ENCODE measurements around the gene PASK.

PASK gene

DNA sequence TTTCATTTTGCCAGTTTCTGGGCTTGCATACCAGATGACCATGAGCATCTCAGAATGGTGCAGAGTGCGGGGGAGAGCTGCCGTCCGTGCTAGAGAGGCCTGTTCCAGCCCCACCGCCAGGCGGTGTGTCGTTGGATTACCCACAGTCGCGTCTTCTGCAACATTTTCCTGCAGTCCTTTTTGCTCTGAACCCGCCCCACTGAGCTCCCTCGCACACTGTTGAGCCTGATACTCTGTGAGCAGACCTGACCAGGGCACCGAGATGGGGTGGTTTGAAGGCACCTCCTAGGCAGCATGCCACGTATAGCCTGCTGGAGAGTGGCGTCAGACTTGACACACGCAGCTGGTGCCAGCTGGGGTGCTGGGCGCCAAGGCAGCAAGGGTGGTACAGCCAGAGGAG, 19.1 kb upstream of the PASK start:
- no peak overlapping the region for H3K4me3 ChIP-seq (ENCODE audit: severe bottlenecking)
- no peak for ATAC-seq (ENCODE audit: low read depth)
- H3K36me3 ChIP-seq (ENCODE audit: low read depth), result peaks cover 45% of the 10 kb centered on the region

DNA sequence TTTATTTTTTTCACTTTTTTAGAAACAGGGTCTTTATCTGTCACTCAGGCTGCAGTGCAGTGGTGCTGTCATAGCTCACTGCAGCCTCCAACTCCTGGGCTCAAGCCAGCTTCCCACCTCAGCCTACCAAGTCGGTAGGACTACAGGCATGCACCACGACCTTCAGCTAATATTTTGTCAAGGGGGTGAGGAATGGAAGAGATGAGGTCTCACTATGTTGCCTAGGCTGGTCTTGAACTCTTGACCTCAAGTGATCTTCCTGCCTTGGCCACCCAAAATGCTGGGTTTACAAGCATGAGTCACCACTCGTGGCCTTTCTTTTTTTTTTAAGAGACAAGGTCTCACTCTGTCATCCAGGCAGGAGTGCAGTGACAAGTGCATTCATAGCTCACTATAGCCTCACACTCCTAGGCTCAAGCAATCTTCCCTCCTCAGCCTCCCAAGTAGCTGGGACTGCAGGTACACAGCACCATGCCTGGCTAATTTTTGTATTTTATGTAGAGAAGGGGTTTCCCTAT, 14.4 kb upstream of the PASK start:
- no peak for ATAC-seq (ENCODE audit: low read depth)

More for the DNA sequence above, 19.1 kb upstream of the PASK start:
- Histone ChIP-seq H3K27ac (ENCODE audit: poor library complexity, severe bottlenecking) (no peak overlapping the region), H3K4me1 (ENCODE audit: insufficient read depth, poor library complexity, severe bottlenecking) (no peaks in the 10 kb centered on the region), H3K9me3 (ENCODE audit: severe bottlenecking) (peaks cover 2% of the 10 kb centered on the region), H3K27me3 (ENCODE audit: insufficient read depth, poor library complexity, severe bottlenecking) (no peaks in the 10 kb centered on the region)
- no peak for DNase-seq (ENCODE audit: low spot score)
- TF ChIP-seq, protein P1, sequence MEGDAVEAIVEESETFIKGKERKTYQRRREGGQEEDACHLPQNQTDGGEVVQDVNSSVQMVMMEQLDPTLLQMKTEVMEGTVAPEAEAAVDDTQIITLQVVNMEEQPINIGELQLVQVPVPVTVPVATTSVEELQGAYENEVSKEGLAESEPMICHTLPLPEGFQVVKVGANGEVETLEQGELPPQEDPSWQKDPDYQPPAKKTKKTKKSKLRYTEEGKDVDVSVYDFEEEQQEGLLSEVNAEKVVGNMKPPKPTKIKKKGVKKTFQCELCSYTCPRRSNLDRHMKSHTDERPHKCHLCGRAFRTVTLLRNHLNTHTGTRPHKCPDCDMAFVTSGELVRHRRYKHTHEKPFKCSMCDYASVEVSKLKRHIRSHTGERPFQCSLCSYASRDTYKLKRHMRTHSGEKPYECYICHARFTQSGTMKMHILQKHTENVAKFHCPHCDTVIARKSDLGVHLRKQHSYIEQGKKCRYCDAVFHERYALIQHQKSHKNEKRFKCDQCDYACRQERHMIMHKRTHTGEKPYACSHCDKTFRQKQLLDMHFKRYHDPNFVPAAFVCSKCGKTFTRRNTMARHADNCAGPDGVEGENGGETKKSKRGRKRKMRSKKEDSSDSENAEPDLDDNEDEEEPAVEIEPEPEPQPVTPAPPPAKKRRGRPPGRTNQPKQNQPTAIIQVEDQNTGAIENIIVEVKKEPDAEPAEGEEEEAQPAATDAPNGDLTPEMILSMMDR (IDR thresholded peaks at IDR 0.05; ENCODE audit: poor library complexity, severe bottlenecking), result no peak

DNA sequence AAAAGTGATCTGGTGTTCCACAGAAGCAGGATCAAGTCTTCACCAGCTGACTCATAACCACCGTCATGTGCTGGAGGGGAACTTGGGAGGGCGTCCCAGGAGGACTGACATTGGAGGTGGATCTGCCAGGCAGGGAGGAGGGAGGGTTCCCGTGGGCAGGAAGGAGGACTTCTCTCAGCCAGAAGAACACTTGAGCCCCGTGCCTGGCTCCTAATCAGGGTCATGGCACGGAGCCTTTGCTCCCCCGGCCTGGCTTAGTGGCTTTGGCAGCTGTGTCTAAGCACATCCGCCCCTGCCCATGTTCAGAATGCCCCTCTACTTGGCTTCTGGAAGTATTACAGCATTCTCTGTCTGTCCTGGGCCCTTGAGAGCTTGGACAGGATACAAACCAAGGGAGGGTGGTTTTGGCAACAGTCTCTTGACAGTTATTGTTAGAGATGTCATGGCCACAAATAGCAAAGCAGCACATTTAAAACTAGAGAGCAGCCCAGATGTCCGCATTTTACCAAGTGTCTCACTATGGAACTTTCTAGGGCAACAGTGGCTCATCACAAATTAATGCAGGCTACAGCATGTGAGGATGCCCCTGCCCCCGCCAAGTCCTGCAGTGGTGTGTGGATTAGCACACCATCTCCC, 12.5 kb upstream of the PASK start:
- H3K4me1 ChIP-seq (ENCODE audit: insufficient read depth, poor library complexity, severe bottlenecking), result no peaks in the 10 kb centered on the region
- H3K27ac ChIP-seq (ENCODE audit: poor library complexity, severe bottlenecking), result no peak overlapping the region
- DNase-seq (ENCODE audit: low spot score) (no peak), ATAC-seq (ENCODE audit: low read depth) (no peak)
- TF ChIP-seq, protein P1 (IDR thresholded peaks at IDR 0.05; ENCODE audit: poor library complexity, severe bottlenecking), result no peak
- H3K27me3 ChIP-seq (ENCODE audit: insufficient read depth, poor library complexity, severe bottlenecking), result no peaks in the 10 kb centered on the region
- H3K9me3 ChIP-seq (ENCODE audit: severe bottlenecking), result no peaks in the 10 kb centered on the region
- H3K4me3 ChIP-seq (ENCODE audit: severe bottlenecking), result no peak overlapping the region
- H3K36me3 ChIP-seq (ENCODE audit: low read depth), result peaks cover 40% of the 10 kb centered on the region

More for the DNA sequence above, 14.4 kb upstream of the PASK start:
- H3K27me3 ChIP-seq (ENCODE audit: insufficient read depth, poor library complexity, severe bottlenecking), result no peaks in the 10 kb centered on the region
- H3K36me3 ChIP-seq (ENCODE audit: low read depth), result peaks cover 33% of the 10 kb centered on the region
- H3K4me3 ChIP-seq (ENCODE audit: severe bottlenecking), result no peak overlapping the region
- H3K4me1 ChIP-seq (ENCODE audit: insufficient read depth, poor library complexity, severe bottlenecking), result no peaks in the 10 kb centered on the region
- DNase-seq (ENCODE audit: low spot score), result no peak
- no peak overlapping the region for H3K27ac ChIP-seq (ENCODE audit: poor library complexity, severe bottlenecking)
- H3K9me3 ChIP-seq (ENCODE audit: severe bottlenecking), result no peaks in the 10 kb centered on the region
- TF ChIP-seq, protein P1 (IDR thresholded peaks at IDR 0.05; ENCODE audit: poor library complexity, severe bottlenecking), result no peak

DNA sequence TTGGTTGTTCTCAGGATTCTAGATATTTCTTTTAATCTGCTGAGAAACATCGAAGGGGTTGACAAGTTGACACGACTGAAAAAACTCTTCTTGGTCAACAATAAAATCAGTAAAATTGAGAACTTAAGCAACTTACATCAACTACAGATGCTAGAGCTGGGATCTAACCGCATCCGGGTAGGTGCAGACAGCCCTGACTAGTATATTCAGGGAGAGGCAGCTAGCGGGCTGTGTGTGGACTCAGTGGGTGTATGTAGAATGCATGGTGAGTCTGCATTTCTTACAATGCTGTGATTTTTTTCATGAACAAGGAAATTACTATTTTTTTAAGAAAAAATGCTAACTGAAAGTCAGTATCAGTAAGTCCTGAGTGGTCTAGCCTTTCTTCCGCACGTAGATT, 11.0 kb upstream of the PASK start:
- no peaks in the 10 kb centered on the region for H3K9me3 ChIP-seq (ENCODE audit: severe bottlenecking)
- ATAC-seq (ENCODE audit: low read depth), result no peak
- no peak for DNase-seq (ENCODE audit: low spot score)
- TF ChIP-seq, protein P1 (IDR thresholded peaks at IDR 0.05; ENCODE audit: poor library complexity, severe bottlenecking), result no peak
- H3K4me1 ChIP-seq (ENCODE audit: insufficient read depth, poor library complexity, severe bottlenecking), result no peaks in the 10 kb centered on the region
- H3K36me3 ChIP-seq (ENCODE audit: low read depth), result peaks cover 34% of the 10 kb centered on the region
- H3K4me3 ChIP-seq (ENCODE audit: severe bottlenecking), result no peak overlapping the region
- H3K27me3 ChIP-seq (ENCODE audit: insufficient read depth, poor library complexity, severe bottlenecking), result no peaks in the 10 kb centered on the region
- no peak overlapping the region for H3K27ac ChIP-seq (ENCODE audit: poor library complexity, severe bottlenecking)

DNA sequence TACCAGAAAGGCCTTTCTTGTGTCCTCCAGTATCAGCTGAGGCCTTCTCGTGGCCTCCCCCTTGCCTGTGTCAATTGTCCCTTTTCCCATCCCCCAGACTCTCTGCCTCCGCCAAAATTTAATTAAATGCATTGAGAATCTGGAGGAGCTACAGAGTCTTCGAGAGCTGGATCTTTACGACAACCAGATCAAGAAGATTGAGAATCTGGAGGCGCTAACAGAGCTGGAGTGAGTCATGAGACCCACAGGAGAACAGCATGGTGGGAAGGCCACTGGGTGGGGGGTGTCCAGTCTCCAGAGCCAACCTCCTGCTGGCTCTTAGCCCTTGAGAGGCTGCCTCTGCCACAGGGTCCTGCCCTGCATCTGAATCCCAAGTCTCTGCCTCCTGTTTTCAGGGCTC, 9.8 kb upstream of the PASK start:
- H3K27ac ChIP-seq (ENCODE audit: poor library complexity, severe bottlenecking), result no peak overlapping the region
- no peak overlapping the region for H3K4me3 ChIP-seq (ENCODE audit: severe bottlenecking)
- H3K9me3 ChIP-seq (ENCODE audit: severe bottlenecking), result no peaks in the 10 kb centered on the region
- no peaks in the 10 kb centered on the region for H3K27me3 ChIP-seq (ENCODE audit: insufficient read depth, poor library complexity, severe bottlenecking)
- H3K4me1 ChIP-seq (ENCODE audit: insufficient read depth, poor library complexity, severe bottlenecking), result no peaks in the 10 kb centered on the region
- DNase-seq (ENCODE audit: low spot score) (no peak), ATAC-seq (ENCODE audit: low read depth) (no peak)
- TF ChIP-seq, protein P1 (IDR thresholded peaks at IDR 0.05; ENCODE audit: poor library complexity, severe bottlenecking), result no peak
- peaks cover 31% of the 10 kb centered on the region for H3K36me3 ChIP-seq (ENCODE audit: low read depth)
